Measurements from ENCODE around the gene EPHA6.

DNA sequence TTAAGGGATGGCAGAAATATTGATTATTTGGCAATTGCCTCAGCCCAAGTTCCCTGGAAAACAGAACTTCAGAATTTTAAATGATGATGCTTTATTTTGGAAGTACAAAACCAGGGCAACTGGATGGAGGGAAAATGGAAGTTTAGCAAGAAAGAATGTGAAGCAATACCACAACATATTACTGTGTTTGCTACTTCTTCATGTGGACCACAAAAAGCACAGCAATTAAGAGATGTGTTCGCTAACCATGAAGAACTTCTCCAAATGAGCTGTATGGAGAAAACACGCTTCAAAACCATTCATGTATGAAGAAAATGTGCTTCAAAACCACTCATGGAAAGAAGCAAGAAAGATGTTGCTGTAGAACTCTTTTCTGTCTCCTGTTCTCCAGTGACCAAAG is 885.5 kb downstream of the EPHA6 start:
- TF ChIP-seq POLR2A (IDR thresholded peaks at IDR 0.05) (no peak), CTCF (IDR thresholded peaks at IDR 0.05) (no peak)
